B cell (primary cell): ENCODE results near the gene FGFR3. TPM values are rescaled to one million over a fixed set of nuclear protein-coding genes. Genes with fewer than 3 reads are reported as not detected.

Experiments used
- ATAC-seq: fragments of 200-7000 bp; cut with Tn5 transposase; one replicate; pipeline ENCODE4 v1.10.0; 2021; ENCODE audit warnings: low read depth, mild to moderate bottlenecking, moderate number of reproducible peaks, moderate library complexity
- CTCF ChIA-PET: fragments of 350-600 bp; sonication (Branson Sonifier 250); formaldehyde crosslinking; loops from one replicate; lab custom pipeline; 2021; ENCODE audit warnings: antibody characterized with exemption, inconsistent platforms; lab: Charles Lee
- POLR2A ChIA-PET: fragments of 350-600 bp; sonication (Branson Sonifier 250); formaldehyde crosslinking; loops from one replicate; lab custom pipeline; 2021; ENCODE audit warnings: antibody characterized with exemption; lab: Charles Lee
- DNase-seq: peaks from one replicate; pipeline ENCODE4 v3.0.0; 2013
- H2AFZ ChIP-seq: 2 replicates; pipeline ENCODE4 v1.6.1; 2012; ENCODE audit warnings: mild to moderate bottlenecking, low read depth, low read length; ENCODE audit not compliant: insufficient read depth, poor library complexity, severe bottlenecking
- H3K27ac ChIP-seq, 2 donors: 1 replicate in 1 of 2; 2 replicates in 1 of 2; pipeline ENCODE4 v1.5.1; 2012 to 2013; ENCODE audit warnings: low read length in 2 of 2, mild to moderate bottlenecking in 2 of 2, moderate library complexity in 1 of 2
- H3K27me3 ChIP-seq, 4 experiments: fragments of 200-600 bp in 1 of 4; sonication (generic) in 1 of 4; replicated peaks in 1 of 4; 1 replicate in 2 of 4; 2 replicates in 2 of 4; pipeline versions ENCODE4 v1.6.1 to v1.7.0; 2013 to 2016; ENCODE audit warnings: low read length in 3 of 4, mild to moderate bottlenecking in 2 of 4, mixed read lengths in 1 of 4, moderate library complexity in 1 of 4; ENCODE audit not compliant: insufficient read depth in 4 of 4, control insufficient read depth in 3 of 4; ENCODE audit errors: control extremely low read depth in 1 of 4
- H3K36me3 ChIP-seq, 2 experiments: replicated peaks in 1 of 2; 1 replicate in 1 of 2; 2 replicates in 1 of 2; pipeline versions ENCODE4 v1.6.1 to v1.7.1; 2013; ENCODE audit warnings: low read length in 1 of 2; ENCODE audit not compliant: insufficient read depth in 2 of 2, control insufficient read depth in 1 of 2; ENCODE audit errors: control extremely low read depth in 1 of 2, extremely low read depth in 1 of 2
- H3K4me1 ChIP-seq, 2 donors: fragments of 200-600 bp in 1 of 2; sonication (generic) in 1 of 2; 1 replicate in 1 of 2; 2 replicates in 1 of 2; pipeline versions ENCODE4 v1.5.1 to v1.6.1; 2013 to 2017; ENCODE audit warnings: low read length in 2 of 2; ENCODE audit not compliant: control insufficient read depth in 2 of 2, insufficient read depth in 2 of 2
- H3K4me2 ChIP-seq: replicated peaks from 2 replicates; pipeline ENCODE3; 2012; ENCODE audit warnings: mild to moderate bottlenecking, low read depth, low read length; ENCODE audit not compliant: poor library complexity, severe bottlenecking
- H3K4me3 ChIP-seq, 5 experiments: fragments of 200-600 bp in 1 of 5; sonication (generic) in 1 of 5; 1 replicate in 3 of 5; 2 replicates in 2 of 5; pipeline versions ENCODE4 v1.5.1 to v1.7.0; 2011 to 2016; ENCODE audit warnings: low read length in 4 of 5, mild to moderate bottlenecking in 4 of 5, low read depth in 2 of 5, control low read depth in 1 of 5, moderate library complexity in 1 of 5; ENCODE audit not compliant: insufficient read depth in 1 of 5; ENCODE audit errors: control extremely low read depth in 1 of 5, extremely low read depth in 1 of 5
- H3K79me2 ChIP-seq: fragments of 200-600 bp; sonication (generic); one replicate; pipeline ENCODE4 v1.6.0; 2016; ENCODE audit warnings: low read length; ENCODE audit not compliant: control insufficient read depth, insufficient read depth
- H3K9ac ChIP-seq: fragments of 200-600 bp; sonication (generic); 2 replicates; pipeline ENCODE4 v1.6.1; 2017; ENCODE audit warnings: mild to moderate bottlenecking, low read length, moderate library complexity
- H3K9me3 ChIP-seq, 3 donors: one replicate each; pipeline versions ENCODE4 v1.6.1 to v1.7.1; 2013; ENCODE audit warnings: low read length in 2 of 3; ENCODE audit not compliant: control insufficient read depth in 2 of 3, insufficient read depth in 1 of 3; ENCODE audit errors: control extremely low read depth in 1 of 3
- H4K20me1 ChIP-seq: 2 replicates; pipeline ENCODE4 v1.6.0; 2012; ENCODE audit warnings: mild to moderate bottlenecking, low read length; ENCODE audit not compliant: insufficient read depth, control insufficient read depth, poor library complexity, severe bottlenecking
- H3K27ac Mint-ChIP-seq: one replicate; pipeline ENCODE4 v1.8.0; 2021; ENCODE audit warnings: mixed read lengths
- H3K27me3 Mint-ChIP-seq: one replicate; pipeline ENCODE4 v1.8.0; 2021; ENCODE audit warnings: mixed read lengths
- H3K4me1 Mint-ChIP-seq: one replicate; pipeline ENCODE4 v1.8.0; 2021; ENCODE audit warnings: mixed read lengths
- H3K4me3 Mint-ChIP-seq: one replicate; pipeline ENCODE4 v1.8.0; 2021; ENCODE audit warnings: mixed read lengths
- H3K9me3 Mint-ChIP-seq: one replicate; pipeline ENCODE4 v1.8.0; 2022; ENCODE audit warnings: mixed read lengths; ENCODE audit not compliant: insufficient read depth
- CTCF ChIP-seq: fragments of 200-600 bp; IDR thresholded peaks from one replicate; pipeline ENCODE4 v1.8.0; 2022; ENCODE audit warnings: antibody characterized with exemption, mild to moderate bottlenecking
- EZH2 ChIP-seq: IDR thresholded peaks from 2 replicates; pipeline ENCODE4 v1.6.1; 2012; ENCODE audit warnings: borderline replicate concordance, low read depth, mild to moderate bottlenecking, moderate library complexity, low read length; ENCODE audit not compliant: insufficient read depth, poor library complexity, severe bottlenecking
- WGBS: methylation state at CpG from one replicate; pipeline ENCODE4 v1.1.5; 2013; ENCODE audit warnings: missing lambda C conversion rate; ENCODE audit not compliant: insufficient coverage; 5-methylcytosine and 5-hydroxymethylcytosine counted together
- intact Hi-C: fragments of 100-400 bp; cut with micrococcal nuclease; formaldehyde crosslinking; loops from one replicate; pipeline ENCODE4 v1.10.0; 2022
- polyA plus RNA-seq: library from polyadenylated mRNA; depleted of rRNA; stranded (reverse); fragments of >200 nt; gene quantifications from 2 replicates; pipeline ENCODE4 v1.2.3, GENCODE V29; 2012
- total RNA-seq, 2 donors: library from RNA; stranded (reverse); fragments of 120-200 nt in 1 of 2; gene quantifications; 1 replicate in 1 of 2; 2 replicates in 1 of 2; pipeline versions ENCODE4 v1.2.3 to v1.2.4, GENCODE V29; 2013 to 2022

FGFR3 gene
- total and polyA plus RNA-seq, 2 donors (not counting 1 experiment from before 2014, with no cell fraction given) = not detected

- no peak for DNase-seq
- Histone ChIP-seq H3K27ac (no peak overlapping the region), H2AFZ (no peak overlapping the region), H4K20me1 (no peaks in the 10 kb centered on the region), H3K27me3 (no peaks in the 10 kb centered on the region), H3K9me3 (peaks cover 0 to 4% (median 0%) of the 10 kb centered on the region in 3 donors), H3K4me3 (no peak overlapping the region), H3K4me2 (no peak overlapping the region), H3K36me3 (no peaks in the 10 kb centered on the region), H3K4me1 (no peaks in the 10 kb centered on the region), H3K79me2 (no peaks in the 10 kb centered on the region), H3K9ac (no peak overlapping the region)
- ChIA-PET POLR2A (no interaction called here), CTCF (no interaction called here)
- Mint-ChIP-seq H3K4me1 (no peaks in the 10 kb centered on the region), H3K27ac (no peak overlapping the region), H3K4me3 (no peak overlapping the region), H3K27me3 (no peaks in the 10 kb centered on the region), H3K9me3 (no peaks in the 10 kb centered on the region)
- TF ChIP-seq EZH2 (no peak), CTCF (no peak)
- 86% methylated on average over 12 of the region's 12 CpGs for WGBS
- intact Hi-C loops = no loop called here
- no peak for ATAC-seq
These were observed 9.1 kb upstream of the FGFR3 start for GRCh38 chr4:1783970-1784369.

DNA sequence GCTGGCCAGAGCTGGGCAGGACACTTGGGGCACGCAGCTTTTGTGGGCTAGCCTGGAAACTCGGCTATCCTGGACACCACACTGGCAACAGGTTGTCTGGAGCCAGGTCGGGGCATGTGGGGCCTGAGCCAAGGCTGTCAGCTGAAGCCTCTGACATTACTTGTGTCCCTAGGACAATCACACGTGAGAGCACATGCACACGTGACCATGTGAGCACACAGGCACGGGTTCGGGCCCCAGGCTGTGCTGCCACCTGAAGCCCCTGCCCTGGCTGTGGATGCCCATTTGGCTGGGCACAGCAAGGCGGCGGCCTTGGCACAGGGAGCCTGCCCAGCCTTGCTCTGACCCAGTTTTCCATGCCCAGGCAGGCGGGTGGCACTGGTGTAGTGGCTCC, 8.7 kb upstream of the FGFR3 start:
- Mint-ChIP-seq H3K4me1 (no peaks in the 10 kb centered on the region), H3K9me3 (no peaks in the 10 kb centered on the region), H3K27me3 (no peaks in the 10 kb centered on the region), H3K4me3 (no peak overlapping the region), H3K27ac (no peak overlapping the region)
- DNase-seq (no peak), ATAC-seq (no peak)
- CTCF ChIA-PET = no interaction called here
- POLR2A ChIA-PET = no interaction called here
- Histone ChIP-seq H4K20me1 (no peaks in the 10 kb centered on the region), H3K27ac (no peak overlapping the region), H3K4me3 (no peak overlapping the region), H3K4me1 (no peaks in the 10 kb centered on the region), H3K79me2 (no peaks in the 10 kb centered on the region), H3K36me3 (no peaks in the 10 kb centered on the region), H3K9me3 (peaks cover 0 to 4% (median 0%) of the 10 kb centered on the region in 3 donors), H3K27me3 (no peaks in the 10 kb centered on the region), H2AFZ (no peak overlapping the region), H3K9ac (no peak overlapping the region), H3K4me2 (no peak overlapping the region)
- intact Hi-C loops = no loop called here
- WGBS = 90% methylated on average over 10 of the region's 10 CpGs
- TF ChIP-seq EZH2 (no peak), CTCF (no peak)
